Femur (tissue), 1 donor: Measurements from ENCODE around the gene C4orf50.

Experiments
- DNase-seq: peaks from one replicate; pipeline ENCODE4 v3.0.0-alpha.2; 2017

Gene C4orf50

GRCh38 chr4:5933996-5934831, 84.0 kb downstream of the C4orf50 start:
- DNase-seq: no peak

DNA sequence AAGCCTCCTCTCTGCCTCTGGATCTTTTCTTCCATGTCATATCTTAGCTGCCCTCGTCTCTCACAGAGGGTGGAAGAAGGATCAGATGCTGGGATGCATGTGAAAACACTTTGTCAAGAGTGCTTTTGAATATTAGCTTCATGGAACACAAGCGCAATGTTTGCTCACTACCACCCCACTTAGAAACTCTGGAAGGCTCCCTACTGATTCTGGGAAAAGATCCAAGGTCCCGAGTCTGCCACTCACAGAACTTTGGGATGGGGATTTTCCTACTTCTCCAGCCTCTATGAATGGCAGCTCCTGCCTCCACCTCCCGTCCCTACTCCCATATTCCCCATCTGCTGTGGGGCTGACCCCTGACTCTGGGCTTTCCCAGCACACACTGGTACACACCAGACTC, 85.1 kb downstream of the C4orf50 start:
- no peak for DNase-seq

DNA sequence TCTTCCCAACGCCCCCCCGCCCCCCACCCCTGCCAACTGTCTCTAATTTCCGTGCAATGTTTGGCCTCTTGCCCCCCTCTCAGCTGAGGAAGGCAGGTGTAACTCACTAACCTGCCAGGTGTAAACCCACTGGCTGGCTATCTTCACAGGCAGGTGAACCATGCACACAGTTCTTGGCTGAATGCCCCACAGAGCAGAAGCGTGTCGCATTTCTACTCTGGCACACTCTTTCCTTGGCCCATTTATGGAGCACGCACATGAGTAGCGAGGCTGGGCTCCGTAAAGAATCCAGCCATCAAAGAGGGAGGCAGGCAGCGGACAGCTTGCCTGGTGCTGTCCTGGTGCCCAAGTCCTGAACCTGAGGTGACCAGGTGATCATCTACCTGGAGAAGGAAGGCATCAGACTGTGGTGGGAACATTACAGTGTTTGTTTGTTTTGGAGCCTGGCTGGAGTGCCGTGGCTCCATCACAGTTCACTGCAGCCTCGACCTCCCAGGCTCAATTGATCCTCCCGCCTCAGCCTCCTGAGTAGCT, 86.1 kb downstream of the C4orf50 start:
- no peak for DNase-seq

DNA sequence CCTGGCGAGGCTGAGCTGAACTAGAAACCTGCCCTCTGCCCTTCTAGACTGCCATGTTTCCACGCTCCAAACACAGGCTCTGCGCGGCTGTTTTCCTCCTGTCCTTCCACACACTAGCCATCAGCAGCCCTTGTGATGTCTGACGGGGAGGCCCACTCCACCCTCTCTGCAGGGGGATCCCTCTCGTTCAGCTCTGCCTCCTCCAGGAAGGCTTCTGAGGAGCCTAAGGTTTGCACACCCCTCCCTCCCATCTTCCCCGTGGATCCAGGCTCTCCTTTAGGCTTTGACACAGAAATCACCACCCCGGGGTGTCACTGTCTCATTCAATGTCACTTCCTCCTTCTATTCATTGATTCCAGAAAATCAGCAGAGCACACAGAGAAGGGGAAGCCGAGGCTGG, 86.7 kb downstream of the C4orf50 start:
- no peak for DNase-seq

- DNase-seq: no peak
Observed at GRCh38 chr4:5930876-5931275, 87.4 kb downstream of the C4orf50 start.

DNA sequence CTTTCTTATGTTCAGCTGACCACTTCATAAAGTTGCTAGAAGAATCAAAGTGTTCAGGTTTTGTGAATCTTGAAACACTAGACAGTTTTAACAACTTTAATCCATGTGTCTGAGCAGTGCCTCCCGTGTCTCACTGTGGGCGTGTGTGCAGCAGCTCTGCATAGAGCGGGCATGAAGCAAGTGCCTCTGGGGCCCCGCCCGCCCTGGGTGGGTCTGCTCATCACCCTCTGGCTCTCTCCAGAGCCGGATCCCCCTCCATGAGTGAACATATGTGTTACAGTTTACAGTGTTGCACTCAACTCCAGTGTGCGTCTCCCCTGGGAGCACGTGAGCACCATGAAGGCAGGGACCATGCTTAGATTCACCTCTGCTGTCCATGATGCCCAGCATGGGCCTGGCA, 87.8 kb downstream of the C4orf50 start:
- DNase-seq: no peak

DNA sequence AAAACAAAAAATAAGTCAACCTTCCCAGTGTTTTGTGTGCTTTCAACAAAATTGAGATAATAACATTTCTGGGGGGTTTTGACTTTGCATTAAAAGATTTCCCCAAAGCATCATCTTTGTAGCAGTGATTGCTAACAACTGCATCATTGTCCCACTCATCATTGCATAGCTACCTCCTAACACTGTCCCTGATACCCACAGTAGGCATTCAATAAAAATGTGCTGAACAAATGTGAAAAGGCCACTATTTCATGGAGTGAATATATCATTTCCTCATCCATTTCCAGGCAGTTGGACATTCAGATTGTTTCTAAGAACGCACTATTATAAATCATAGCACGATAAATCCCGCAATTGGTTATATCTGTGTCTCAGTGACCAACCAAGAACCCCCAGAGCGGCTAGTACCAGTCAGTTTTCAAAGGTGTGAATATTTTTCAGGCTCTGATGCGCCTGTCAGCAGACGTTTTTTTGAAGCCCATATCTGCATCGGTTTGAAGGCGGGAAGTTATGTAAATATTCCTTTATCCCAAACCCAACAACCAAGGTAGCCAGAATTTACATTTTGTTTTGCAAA, 89.3 kb downstream of the C4orf50 start:
- DNase-seq: no peak

DNA sequence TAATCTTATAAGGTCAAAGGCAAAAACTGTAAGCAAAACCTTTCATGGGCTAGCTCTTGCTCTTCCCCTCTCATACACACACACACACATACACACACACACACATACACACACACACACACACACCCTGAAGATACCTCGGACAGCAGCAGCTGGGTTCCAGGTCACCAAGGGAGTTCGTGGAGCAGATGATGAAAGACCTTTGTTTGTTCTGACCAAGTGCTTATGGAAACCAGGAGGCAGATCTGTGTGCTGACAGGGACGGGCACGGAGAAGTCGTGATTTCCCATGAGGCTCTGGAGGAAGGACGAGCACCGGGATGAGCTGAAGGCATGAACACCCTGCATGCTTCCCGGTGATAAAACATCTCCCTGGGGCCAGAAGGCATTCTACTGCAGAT, 90.0 kb downstream of the C4orf50 start:
- no peak for DNase-seq

- no peak for DNase-seq
Observed at GRCh38 chr4:5927747-5928146, 90.5 kb downstream of the C4orf50 start.

DNA sequence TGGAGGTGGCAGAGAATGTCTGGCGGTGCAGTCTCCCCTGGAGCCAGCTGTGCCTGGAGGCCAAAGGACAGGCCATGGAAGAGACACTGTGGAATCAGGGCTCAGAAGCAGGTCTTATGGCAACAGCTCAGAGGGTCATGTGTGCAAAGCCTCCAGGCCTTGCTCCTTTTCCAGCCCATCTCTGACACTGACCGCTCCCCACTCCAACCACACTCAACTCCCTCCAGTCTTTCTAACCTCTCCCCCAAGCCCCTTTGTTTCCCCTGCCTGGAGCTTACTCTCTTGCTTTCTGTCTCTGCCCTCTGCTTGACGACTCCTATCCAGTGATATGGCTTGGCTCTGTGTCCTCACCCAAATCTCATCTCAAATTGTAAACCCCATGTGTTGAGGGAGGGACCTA, 91.1 kb downstream of the C4orf50 start:
- no peak for DNase-seq

DNA sequence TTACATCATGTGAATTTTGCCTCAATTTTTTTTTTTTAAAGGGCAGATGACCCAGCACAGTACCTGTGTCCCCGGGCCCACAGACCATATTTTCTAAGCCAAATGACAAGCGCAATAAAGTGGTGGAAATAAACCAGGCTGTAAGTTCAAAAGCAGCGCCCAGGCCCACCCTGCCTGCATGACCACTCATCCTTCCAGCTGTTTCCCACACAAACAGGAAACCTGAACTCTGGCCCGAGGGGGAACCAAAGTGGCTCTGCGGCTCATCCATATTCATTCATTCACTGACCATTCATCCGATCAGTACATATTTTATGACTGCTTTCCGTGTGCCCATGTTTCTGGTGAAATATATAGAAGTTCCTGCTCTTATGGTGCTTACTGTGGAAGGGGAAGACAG, 91.6 kb downstream of the C4orf50 start:
- DNase-seq: no peak

GRCh38 chr4:5925419-5926200, 92.6 kb downstream of the C4orf50 start:
- no peak for DNase-seq

DNA sequence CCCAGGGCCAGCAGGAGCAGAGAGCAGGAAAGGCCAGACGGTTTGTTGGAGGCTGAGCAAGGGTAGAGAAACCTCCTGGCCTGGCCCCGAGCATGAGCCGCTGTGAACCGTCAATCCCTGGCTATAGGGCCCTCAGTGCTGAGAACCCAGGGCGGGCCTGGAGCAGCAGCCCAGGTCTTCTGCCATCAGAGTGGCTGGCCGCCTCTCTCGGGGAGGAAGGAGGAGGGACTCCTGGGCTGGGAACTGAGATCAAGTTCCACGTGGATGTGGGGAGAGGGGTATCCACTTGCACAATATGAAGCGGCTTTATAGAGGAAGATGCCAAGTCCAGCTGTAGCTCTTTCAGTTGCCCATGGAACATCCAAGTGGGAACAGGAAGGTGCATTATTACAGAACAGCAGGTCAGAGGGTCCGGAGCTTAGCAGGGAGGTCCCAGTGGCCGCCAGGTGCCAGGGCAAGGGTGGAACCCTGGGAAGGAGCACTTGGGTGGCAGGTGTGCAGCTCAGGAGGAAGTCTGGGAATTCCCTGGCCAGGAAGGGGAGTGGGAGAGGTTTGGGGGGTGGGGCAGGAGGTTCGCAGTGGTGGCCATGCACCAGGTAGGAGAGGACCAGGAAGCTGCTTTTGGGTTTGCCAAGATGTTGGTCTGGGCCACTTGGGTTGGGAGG, 93.6 kb downstream of the C4orf50 start:
- DNase-seq: no peak

DNA sequence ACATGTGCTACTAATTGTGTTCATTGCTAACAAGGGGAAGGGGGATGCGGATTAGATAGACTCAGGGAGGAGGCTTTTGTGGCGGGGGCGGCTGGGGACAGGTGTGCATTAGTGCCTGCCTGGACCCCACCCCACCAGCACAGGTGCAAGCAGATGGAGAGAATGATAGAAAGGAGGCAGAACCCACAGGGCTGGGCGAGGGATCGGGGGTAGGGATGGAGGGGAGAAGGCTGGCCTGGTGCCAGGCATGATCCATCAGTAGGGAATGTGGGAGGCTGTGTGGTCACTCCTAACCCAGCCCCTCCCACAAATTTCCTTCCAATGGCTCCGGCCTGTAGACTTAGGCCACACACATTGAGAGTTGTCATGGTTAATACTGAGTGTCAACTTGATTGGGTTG, 94.9 kb downstream of the C4orf50 start:
- DNase-seq: no peak

GRCh38 chr4:5922556-5922955, 95.7 kb downstream of the C4orf50 start:
- no peak for DNase-seq

- no peak for DNase-seq
Observed at GRCh38 chr4:5921981-5922380, 96.2 kb downstream of the C4orf50 start.

DNA sequence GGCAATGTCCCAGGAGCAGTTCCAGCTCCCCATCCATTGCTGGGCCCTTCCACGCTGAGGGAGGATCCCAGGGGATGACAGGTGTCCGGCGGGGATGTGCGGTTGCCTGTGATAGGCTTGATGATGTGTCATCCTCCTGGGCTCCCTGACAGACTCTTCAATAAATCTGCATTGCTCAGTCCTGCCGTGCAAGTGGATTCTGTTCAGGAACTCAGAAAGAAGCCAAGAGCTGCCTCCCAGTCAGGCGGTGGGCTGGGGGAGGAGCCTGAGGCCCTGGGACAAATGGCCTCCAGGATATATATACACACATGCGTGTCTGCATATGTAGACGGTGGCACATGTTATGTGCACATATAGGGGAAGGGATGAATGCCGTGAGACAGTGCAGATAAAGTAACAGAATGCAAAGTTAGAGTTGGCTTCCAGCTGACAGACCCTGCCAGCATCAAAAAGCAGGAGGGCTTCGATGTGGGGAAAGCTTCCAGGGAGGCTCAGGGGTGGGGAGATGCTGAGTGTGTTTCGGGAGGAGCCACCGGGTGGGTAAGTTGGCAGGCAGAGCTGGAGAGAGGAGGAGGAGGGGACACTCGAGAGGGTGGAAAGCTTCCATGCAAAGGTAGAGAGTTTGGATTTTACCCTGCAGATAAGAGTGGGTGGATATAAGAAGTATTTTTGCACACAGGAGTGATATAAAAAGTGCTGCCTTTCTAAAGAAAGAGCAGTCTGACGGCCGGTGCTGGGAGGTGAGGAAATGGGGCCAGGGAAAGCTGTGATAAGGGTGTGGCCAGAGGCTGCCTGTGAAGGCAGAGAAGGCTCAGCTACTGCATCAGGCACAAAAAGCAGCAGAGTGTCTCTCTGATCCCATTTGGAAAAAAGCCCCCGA, 96.9 kb downstream of the C4orf50 start:
- DNase-seq: no peak

DNA sequence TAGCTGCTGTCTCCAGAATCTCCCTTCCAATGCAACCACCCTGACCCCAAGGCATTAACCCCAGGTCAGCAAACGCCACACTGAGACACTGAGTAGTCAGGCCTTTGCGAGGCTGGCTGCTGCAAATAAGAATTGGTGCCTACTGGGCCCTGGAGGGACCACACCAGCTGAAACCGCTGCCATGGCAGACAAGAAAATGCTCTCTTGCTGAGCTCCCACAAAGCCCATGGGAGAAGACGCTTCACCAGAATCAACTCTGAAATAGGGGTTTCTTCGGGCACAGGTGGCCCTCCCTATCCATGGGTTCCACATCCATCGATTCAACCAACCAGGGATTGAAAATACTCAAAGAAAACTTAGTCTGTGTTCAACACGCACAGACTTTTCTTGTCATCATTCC, 98.7 kb downstream of the C4orf50 start:
- no peak for DNase-seq

GRCh38 chr4:5919044-5919443, 99.2 kb downstream of the C4orf50 start:
- no peak for DNase-seq

DNA sequence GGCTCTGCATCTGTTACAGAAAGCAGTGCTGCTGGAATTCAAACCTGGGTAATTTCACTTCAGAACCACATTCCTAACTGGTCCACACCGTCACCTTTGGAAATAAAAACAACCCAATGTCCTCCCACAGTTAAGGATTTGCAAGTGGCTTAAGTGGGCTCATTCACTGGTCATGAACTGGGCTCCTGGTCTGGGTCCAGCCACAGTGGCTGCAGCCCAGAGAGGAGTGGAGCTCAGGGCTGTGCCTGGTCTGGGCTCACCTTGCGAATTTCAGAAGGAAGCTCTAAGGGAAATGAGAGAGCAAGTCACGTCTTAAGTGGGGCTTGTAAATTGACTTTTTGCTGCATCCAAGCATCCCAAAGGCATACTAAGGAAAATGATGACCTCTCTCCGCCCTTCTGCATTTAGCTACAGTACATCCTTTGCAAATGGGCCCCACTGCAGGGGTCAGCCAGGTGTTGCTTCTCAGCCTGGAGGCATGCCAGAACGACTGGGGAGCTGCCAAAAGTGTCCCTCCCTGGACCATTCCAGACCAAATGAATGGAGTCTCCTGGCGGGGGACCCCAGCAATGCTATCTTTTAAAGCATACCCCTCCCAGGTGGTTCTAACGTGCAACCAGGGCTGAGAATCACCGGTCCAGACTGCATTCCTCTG, 99.8 kb downstream of the C4orf50 start:
- no peak for DNase-seq

- DNase-seq: no peak
Observed at GRCh38 chr4:5917672-5918071, 100.6 kb downstream of the C4orf50 start.

DNA sequence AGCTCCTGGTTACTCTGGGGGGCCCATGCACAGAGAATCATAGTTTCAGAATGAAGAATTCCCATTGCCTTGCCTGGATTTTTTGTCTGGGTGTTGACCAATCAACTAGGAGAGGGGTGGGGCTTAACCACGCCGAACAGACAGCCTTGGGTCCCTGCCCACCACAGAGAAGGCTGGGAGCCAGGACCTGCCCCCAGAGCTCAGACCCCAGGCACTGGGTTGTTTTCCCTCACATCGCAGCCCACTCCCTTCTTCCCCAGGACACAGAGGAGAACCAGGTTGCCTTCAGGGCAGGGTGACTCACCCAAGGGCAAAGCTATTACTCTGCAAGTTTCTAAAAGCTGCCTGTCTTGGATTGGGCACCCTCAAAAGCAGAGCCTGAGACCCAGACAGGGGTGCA, 102.0 kb downstream of the C4orf50 start:
- DNase-seq: no peak
